ENCODE measurements around the gene SSX2IP.

GRCh38 chr1:84603941-84604830 is 86.1 kb downstream of the SSX2IP start:
- TF ChIP-seq POLR2A (IDR thresholded peaks at IDR 0.05) = no peak
- TF ChIP-seq, protein P1, sequence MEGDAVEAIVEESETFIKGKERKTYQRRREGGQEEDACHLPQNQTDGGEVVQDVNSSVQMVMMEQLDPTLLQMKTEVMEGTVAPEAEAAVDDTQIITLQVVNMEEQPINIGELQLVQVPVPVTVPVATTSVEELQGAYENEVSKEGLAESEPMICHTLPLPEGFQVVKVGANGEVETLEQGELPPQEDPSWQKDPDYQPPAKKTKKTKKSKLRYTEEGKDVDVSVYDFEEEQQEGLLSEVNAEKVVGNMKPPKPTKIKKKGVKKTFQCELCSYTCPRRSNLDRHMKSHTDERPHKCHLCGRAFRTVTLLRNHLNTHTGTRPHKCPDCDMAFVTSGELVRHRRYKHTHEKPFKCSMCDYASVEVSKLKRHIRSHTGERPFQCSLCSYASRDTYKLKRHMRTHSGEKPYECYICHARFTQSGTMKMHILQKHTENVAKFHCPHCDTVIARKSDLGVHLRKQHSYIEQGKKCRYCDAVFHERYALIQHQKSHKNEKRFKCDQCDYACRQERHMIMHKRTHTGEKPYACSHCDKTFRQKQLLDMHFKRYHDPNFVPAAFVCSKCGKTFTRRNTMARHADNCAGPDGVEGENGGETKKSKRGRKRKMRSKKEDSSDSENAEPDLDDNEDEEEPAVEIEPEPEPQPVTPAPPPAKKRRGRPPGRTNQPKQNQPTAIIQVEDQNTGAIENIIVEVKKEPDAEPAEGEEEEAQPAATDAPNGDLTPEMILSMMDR (IDR thresholded peaks at IDR 0.05) = peak in 2 of 4 experiments; percentile 50 to 53

All from prostate gland (tissue), 2 donors.